ENCODE results near the gene CYP19A1.

GRCh38 chr15:51302480-51302879 lies 35.9 kb downstream of the CYP19A1 start:
- TF ChIP-seq PBX3 (IDR thresholded peaks at IDR 0.05) (no peak), CTCF (IDR thresholded peaks at IDR 0.05) (no peak), CHD2 (IDR thresholded peaks at IDR 0.05; ENCODE audit: low read length, partially characterized antibody) (no peak)

Measured in SK-N-SH (cell line).